Osteoblast (primary cell): ENCODE measurements around the gene UBE2D3. TPM values are rescaled to one million over a fixed set of nuclear protein-coding genes. Genes with fewer than 3 reads are reported as not detected.
"Not testable (repeated sequence)": the region's sequence is repeated elsewhere in the genome, so short reads cannot be mapped to it uniquely, and the experiment has no call there.

Experiments used
- DNase-seq: peaks from one replicate; pipeline ENCODE4 v3.0.0; 2011; ENCODE audit warnings: low spot score, mixed read lengths; ENCODE audit not compliant: insufficient read length; ENCODE audit errors: missing footprints
- H2AFZ ChIP-seq: 2 replicates; pipeline ENCODE4 v1.6.0; 2011; ENCODE audit warnings: mild to moderate bottlenecking, low read length
- H3K27ac ChIP-seq: 2 replicates; pipeline ENCODE4 v1.5.1; 2011; ENCODE audit warnings: mild to moderate bottlenecking, low read depth, low read length, moderate library complexity
- H3K27me3 ChIP-seq: 2 replicates; pipeline ENCODE4 v1.6.0; 2012; ENCODE audit warnings: mild to moderate bottlenecking, control low read depth, inconsistent platforms, low read length, moderate library complexity; ENCODE audit not compliant: insufficient read depth
- H3K36me3 ChIP-seq: 2 replicates; pipeline ENCODE4 v1.5.1; 2011; ENCODE audit warnings: mild to moderate bottlenecking, low read length, control low read depth, moderate library complexity; ENCODE audit not compliant: insufficient read depth
- H3K4me1 ChIP-seq: 2 replicates; pipeline ENCODE4 v1.5.1; 2011; ENCODE audit warnings: mild to moderate bottlenecking, low read length, control low read depth, moderate library complexity; ENCODE audit not compliant: insufficient read depth
- H3K4me2 ChIP-seq: 2 replicates; pipeline ENCODE4 v1.6.0; 2011; ENCODE audit warnings: mild to moderate bottlenecking, low read length; ENCODE audit not compliant: insufficient read depth
- H3K4me3 ChIP-seq: fragments of 200-600 bp; sonication (generic); 3 replicates; pipeline ENCODE4 v1.5.1; 2012; ENCODE audit warnings: mild to moderate bottlenecking, low read length, inconsistent platforms; ENCODE audit not compliant: insufficient read depth
- H3K79me2 ChIP-seq: 2 replicates; pipeline ENCODE4 v1.6.0; 2012; ENCODE audit warnings: mild to moderate bottlenecking, low read length, control low read depth, inconsistent platforms; ENCODE audit not compliant: insufficient read depth
- H3K9me3 ChIP-seq: 2 replicates; pipeline ENCODE4 v1.5.1; 2011; ENCODE audit warnings: low read depth, low read length, control low read depth
- H4K20me1 ChIP-seq: 2 replicates; pipeline ENCODE4 v1.6.0; 2012; ENCODE audit warnings: mild to moderate bottlenecking, low read length, control low read depth; ENCODE audit not compliant: insufficient read depth
- total RNA-seq: library from RNA; depleted of rRNA; stranded (reverse); fragments of >200 nt; gene quantifications from 2 replicates; pipeline ENCODE4 v1.2.3, GENCODE V29; 2012
- TF ChIP-seq, protein P1 (sequence below): IDR thresholded peaks from 2 replicates; pipeline ENCODE4 v1.5.1; 2011; ENCODE audit warnings: mild to moderate bottlenecking, low read depth, low read length, moderate library complexity; ENCODE audit errors: extremely low read depth

Gene UBE2D3
- total RNA-seq, 1 donor: 426 TPM

GRCh38 chr4:102823464-102823863 is 3.9 kb downstream of the UBE2D3 start:
- peaks cover 78% of the 10 kb centered on the region for H4K20me1 ChIP-seq
- no peak overlapping the region for H2AFZ ChIP-seq
- H3K27ac ChIP-seq: peak overlapping the region; percentile 96

DNA sequence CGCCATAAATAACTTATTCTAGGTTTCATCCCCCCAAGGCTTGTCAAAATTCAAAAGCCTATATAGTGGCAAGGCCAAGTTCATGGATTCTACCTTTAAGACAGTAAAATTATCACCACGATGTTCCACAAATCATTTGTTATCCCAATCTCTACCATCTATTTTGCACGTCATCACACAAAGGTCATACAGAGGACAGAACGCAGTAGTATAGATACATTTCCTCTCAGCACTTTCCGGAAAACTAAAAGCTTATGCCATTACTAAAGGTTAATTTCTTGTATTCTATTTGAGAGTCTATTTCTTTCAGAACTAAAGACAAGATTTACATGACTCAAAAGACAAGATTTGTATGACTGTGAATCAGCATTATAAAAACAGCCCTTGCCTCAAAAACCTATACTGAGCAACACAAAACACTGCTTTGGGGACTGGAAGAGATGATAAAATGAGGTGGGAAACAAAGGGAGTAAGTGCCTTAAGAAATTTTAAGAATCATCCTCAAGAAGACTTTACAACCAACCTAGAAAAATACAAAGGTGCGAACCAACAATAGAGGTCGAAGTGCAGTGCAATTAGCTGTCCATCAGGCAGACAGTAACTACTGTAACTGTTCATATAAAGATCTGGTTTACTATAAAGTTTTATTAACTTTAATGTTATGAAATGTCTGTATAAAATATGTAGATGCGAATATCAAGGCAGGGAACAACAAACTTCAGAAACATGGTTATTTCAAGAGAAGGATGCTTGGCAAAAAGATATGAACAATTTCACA is 7.6 kb downstream of the UBE2D3 start:
- DNase-seq: peak; percentile 8
- H3K4me2 ChIP-seq: peak overlapping the region; percentile 42
- H4K20me1 ChIP-seq: peaks cover 94% of the 10 kb centered on the region
- H3K79me2 ChIP-seq: peaks cover 100% of the 10 kb centered on the region
- no peak overlapping the region for H2AFZ ChIP-seq
- TF ChIP-seq, protein P1, sequence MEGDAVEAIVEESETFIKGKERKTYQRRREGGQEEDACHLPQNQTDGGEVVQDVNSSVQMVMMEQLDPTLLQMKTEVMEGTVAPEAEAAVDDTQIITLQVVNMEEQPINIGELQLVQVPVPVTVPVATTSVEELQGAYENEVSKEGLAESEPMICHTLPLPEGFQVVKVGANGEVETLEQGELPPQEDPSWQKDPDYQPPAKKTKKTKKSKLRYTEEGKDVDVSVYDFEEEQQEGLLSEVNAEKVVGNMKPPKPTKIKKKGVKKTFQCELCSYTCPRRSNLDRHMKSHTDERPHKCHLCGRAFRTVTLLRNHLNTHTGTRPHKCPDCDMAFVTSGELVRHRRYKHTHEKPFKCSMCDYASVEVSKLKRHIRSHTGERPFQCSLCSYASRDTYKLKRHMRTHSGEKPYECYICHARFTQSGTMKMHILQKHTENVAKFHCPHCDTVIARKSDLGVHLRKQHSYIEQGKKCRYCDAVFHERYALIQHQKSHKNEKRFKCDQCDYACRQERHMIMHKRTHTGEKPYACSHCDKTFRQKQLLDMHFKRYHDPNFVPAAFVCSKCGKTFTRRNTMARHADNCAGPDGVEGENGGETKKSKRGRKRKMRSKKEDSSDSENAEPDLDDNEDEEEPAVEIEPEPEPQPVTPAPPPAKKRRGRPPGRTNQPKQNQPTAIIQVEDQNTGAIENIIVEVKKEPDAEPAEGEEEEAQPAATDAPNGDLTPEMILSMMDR: no peak
- peak overlapping the region; percentile 52 for H3K27ac ChIP-seq
- H3K4me3 ChIP-seq: no peak overlapping the region
- no peaks in the 10 kb centered on the region for H3K9me3 ChIP-seq
- H3K36me3 ChIP-seq: peaks cover 13% of the 10 kb centered on the region
- no peaks in the 10 kb centered on the region for H3K27me3 ChIP-seq
- peaks cover 92% of the 10 kb centered on the region for H3K4me1 ChIP-seq

More at GRCh38 chr4:102823464-102823863, 3.9 kb downstream of the UBE2D3 start:
- Histone ChIP-seq H3K36me3 (peaks cover 9% of the 10 kb centered on the region), H3K4me2 (peak overlapping the region; percentile 82), H3K79me2 (peaks cover 85% of the 10 kb centered on the region), H3K4me1 (peaks cover 58% of the 10 kb centered on the region), H3K9me3 (no peaks in the 10 kb centered on the region), H3K27me3 (no peaks in the 10 kb centered on the region), H3K4me3 (peak overlapping the region; percentile 95)
- TF ChIP-seq, protein P1: no peak
- no peak for DNase-seq

DNA sequence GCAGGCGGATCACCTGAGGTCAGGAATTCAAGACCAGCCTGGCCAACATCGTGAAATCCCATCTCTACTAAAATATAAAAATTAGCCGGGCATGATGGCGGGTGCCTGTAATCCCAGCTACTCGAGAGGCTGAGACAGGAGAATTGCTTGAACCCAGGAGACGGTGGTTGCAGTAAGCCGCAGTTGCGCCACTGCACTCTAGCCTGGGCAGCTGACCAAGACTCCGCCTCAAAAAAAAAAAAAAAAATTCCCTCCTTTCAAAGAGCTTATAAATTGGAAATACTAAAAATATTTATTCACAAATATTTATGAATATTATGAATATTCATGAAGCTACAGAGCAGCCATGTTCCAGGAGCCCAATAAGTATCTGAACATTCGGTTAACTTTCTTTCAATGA is 8.3 kb downstream of the UBE2D3 start:
- Histone ChIP-seq H3K27ac (peak overlapping the region; percentile 75), H3K4me1 (peaks cover 91% of the 10 kb centered on the region), H3K4me2 (peak overlapping the region; percentile 42), H3K79me2 (peaks cover 100% of the 10 kb centered on the region), H4K20me1 (peaks cover 92% of the 10 kb centered on the region), H3K36me3 (peaks cover 18% of the 10 kb centered on the region)
- not testable (repeated sequence) for DNase-seq, H3K9me3 ChIP-seq, H3K4me3 ChIP-seq, H3K27me3 ChIP-seq, H2AFZ ChIP-seq

- peaks cover 78% of the 10 kb centered on the region for H3K4me1 ChIP-seq
- H3K27me3 ChIP-seq: no peaks in the 10 kb centered on the region
- H2AFZ ChIP-seq: no peak overlapping the region
- no peak for DNase-seq
- no peaks in the 10 kb centered on the region for H3K9me3 ChIP-seq
- peaks cover 92% of the 10 kb centered on the region for H4K20me1 ChIP-seq
- H3K4me3 ChIP-seq: no peak overlapping the region
- peaks cover 100% of the 10 kb centered on the region for H3K79me2 ChIP-seq
- H3K4me2 ChIP-seq: peak overlapping the region; percentile 17
- H3K36me3 ChIP-seq: peaks cover 14% of the 10 kb centered on the region
- peak overlapping the region; percentile 75 for H3K27ac ChIP-seq
- TF ChIP-seq, protein P1: no peak
Measured at GRCh38 chr4:102817613-102818268, 9.6 kb downstream of the UBE2D3 start.
